Measurements from ENCODE around the gene ANKRD33B. TPM values are rescaled to one million over a fixed set of nuclear protein-coding genes. Genes with fewer than 3 reads are reported as not detected.

ANKRD33B gene
- total and polyA plus RNA-seq, 9 of the 15 experiments (the other 6 are each of a cell fraction or from before 2014, with no cell fraction given), result 0.10 to 1.7 (median 0.40) TPM

DNA sequence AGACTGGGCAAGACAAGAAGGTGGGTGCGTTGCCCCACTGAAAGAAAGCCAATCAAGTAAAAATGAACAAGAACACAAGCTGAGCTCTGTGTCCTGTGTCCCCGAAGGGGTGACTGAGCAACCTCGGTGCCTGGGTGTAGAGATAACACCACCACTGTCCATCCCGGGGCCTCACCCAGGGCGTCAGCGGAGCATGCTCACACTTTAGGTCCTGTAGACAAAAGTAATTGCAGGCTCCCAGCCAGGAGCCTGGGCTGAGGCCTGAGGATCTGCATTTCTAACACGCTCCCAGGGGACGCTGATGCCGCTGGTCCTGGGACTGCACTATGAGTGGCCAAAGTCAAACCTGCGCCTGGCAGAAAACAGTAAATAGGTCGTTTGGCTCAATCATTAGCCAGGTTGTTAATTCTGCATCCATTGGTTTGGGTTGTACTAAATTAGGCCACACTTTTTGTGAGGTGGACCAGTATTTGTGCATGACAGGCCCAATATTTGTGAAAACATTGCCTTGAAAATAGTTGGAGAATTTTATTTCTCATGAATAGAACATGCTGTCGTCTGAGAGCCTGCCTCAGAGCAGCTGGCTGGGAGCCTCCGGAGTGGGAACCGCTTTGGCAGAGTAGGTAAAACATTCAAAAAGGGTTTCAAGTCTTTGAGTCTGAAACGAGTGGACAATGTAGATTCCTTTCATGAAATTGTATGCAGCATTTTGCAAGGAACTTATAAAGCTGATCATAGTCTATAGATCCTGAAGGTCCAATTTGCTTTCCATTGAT lies 38.3 kb downstream of the ANKRD33B start (continued):
- TF ChIP-seq THRAP3 (IDR thresholded peaks at IDR 0.05; ENCODE audit: borderline replicate concordance) (no peak), E2F3 (CRISPR knock-in tag; IDR thresholded peaks at IDR 0.05) (0 out of 2 replicates have a peak, but pooled peaks have one; percentile 8), ZC3H11A (IDR thresholded peaks at IDR 0.05; ENCODE audit: low read depth, low read length) (no peak), TCFL5 (CRISPR knock-in tag; conservative IDR thresholded peaks at IDR 0.05) (no peak), ZNF124 (CRISPR knock-in tag; IDR thresholded peaks at IDR 0.05) (no peak), HSF4 (CRISPR knock-in tag; IDR thresholded peaks at IDR 0.05; ENCODE audit: borderline replicate concordance) (no peak), NCOA4 (IDR thresholded peaks at IDR 0.05; ENCODE audit: partially characterized antibody) (no peak), PTBP1 (IDR thresholded peaks at IDR 0.05; ENCODE audit: low read depth, low read length) (no peak), ZNF354B (CRISPR knock-in tag; IDR thresholded peaks at IDR 0.05) (no peak), ZKSCAN8 (CRISPR knock-in tag; IDR thresholded peaks at IDR 0.05) (no peak), GABPB1 (CRISPR knock-in tag; IDR thresholded peaks at IDR 0.05) (no peak; the same call in 1 of the 2 replicates), RHOXF2B (CRISPR knock-in tag; conservative IDR thresholded peaks at IDR 0.05) (no peak), ZNF143 (CRISPR knock-in tag; IDR thresholded peaks at IDR 0.05) (no peak), PHF8 (IDR thresholded peaks at IDR 0.05; ENCODE audit: borderline replicate concordance, low read length) (no peak), ZFX (CRISPR knock-in tag; IDR thresholded peaks at IDR 0.05) (peak; percentile 65), TBP (optimal IDR thresholded peaks at IDR 0.05; ENCODE audit: low read depth, low read length) (peak; percentile 95), POLR3A (IDR thresholded peaks at IDR 0.05; ENCODE audit: borderline replicate concordance, extremely low read depth, insufficient read depth, insufficient read length) (no peak), BDP1 (IDR thresholded peaks at IDR 0.05; ENCODE audit: insufficient read depth, insufficient read length) (no peak), ZNF77 (CRISPR knock-in tag; IDR thresholded peaks at IDR 0.05) (no peak), ZSCAN29 (IDR thresholded peaks at IDR 0.05) (no peak), FOS (IDR thresholded peaks at IDR 0.05; ENCODE audit: extremely low read depth, insufficient read length) (no peak), ZBTB7A (IDR thresholded peaks at IDR 0.05; ENCODE audit: borderline replicate concordance, control insufficient read depth, low read depth, low read length) (no peak), NUFIP1 (IDR thresholded peaks at IDR 0.05; ENCODE audit: partially characterized antibody) (no peak)
- TF ChIP-seq, protein P1, sequence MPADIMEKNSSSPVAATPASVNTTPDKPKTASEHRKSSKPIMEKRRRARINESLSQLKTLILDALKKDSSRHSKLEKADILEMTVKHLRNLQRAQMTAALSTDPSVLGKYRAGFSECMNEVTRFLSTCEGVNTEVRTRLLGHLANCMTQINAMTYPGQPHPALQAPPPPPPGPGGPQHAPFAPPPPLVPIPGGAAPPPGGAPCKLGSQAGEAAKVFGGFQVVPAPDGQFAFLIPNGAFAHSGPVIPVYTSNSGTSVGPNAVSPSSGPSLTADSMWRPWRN (IDR thresholded peaks at IDR 0.05; ENCODE audit: low read depth), result 0 out of 2 replicates have a peak, but pooled peaks have one; percentile 56
- TF ChIP-seq, protein P2, sequence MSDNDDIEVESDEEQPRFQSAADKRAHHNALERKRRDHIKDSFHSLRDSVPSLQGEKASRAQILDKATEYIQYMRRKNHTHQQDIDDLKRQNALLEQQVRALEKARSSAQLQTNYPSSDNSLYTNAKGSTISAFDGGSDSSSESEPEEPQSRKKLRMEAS (CRISPR knock-in tag; IDR thresholded peaks at IDR 0.05), result peak; percentile 59
- TF ChIP-seq, protein P3, sequence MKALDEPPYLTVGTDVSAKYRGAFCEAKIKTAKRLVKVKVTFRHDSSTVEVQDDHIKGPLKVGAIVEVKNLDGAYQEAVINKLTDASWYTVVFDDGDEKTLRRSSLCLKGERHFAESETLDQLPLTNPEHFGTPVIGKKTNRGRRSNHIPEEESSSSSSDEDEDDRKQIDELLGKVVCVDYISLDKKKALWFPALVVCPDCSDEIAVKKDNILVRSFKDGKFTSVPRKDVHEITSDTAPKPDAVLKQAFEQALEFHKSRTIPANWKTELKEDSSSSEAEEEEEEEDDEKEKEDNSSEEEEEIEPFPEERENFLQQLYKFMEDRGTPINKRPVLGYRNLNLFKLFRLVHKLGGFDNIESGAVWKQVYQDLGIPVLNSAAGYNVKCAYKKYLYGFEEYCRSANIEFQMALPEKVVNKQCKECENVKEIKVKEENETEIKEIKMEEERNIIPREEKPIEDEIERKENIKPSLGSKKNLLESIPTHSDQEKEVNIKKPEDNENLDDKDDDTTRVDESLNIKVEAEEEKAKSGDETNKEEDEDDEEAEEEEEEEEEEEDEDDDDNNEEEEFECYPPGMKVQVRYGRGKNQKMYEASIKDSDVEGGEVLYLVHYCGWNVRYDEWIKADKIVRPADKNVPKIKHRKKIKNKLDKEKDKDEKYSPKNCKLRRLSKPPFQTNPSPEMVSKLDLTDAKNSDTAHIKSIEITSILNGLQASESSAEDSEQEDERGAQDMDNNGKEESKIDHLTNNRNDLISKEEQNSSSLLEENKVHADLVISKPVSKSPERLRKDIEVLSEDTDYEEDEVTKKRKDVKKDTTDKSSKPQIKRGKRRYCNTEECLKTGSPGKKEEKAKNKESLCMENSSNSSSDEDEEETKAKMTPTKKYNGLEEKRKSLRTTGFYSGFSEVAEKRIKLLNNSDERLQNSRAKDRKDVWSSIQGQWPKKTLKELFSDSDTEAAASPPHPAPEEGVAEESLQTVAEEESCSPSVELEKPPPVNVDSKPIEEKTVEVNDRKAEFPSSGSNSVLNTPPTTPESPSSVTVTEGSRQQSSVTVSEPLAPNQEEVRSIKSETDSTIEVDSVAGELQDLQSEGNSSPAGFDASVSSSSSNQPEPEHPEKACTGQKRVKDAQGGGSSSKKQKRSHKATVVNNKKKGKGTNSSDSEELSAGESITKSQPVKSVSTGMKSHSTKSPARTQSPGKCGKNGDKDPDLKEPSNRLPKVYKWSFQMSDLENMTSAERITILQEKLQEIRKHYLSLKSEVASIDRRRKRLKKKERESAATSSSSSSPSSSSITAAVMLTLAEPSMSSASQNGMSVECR (CRISPR knock-in tag; IDR thresholded peaks at IDR 0.05), result no peak

All from K562 (cell line).